Left colon (tissue), 2 donors: ENCODE results near the gene TSC22D4. TPM values are rescaled to one million over a fixed set of nuclear protein-coding genes. Genes with fewer than 3 reads are reported as not detected.

Experiments used
- ATAC-seq: fragments of 200-7000 bp; cut with Tn5 transposase; one replicate; pipeline ENCODE4 v1.9.1; 2020; ENCODE audit warnings: mild to moderate bottlenecking, moderate library complexity
- DNase-seq, 2 donors: peaks; one replicate each; pipeline ENCODE4 v3.0.0-alpha.2; 2020
- intact Hi-C, 2 donors: fragments of 100-400 bp; cut with DNase I in 1 of 2; cut with micrococcal nuclease in 1 of 2; formaldehyde crosslinking; loops; one replicate each; pipeline versions ENCODE4 v1.11.2 to v1.14.0; 2022; cut with DNase I, micrococcal nuclease
- total RNA-seq, 2 donors: library from RNA; stranded (reverse); fragmentation: NEBNext Ultra II Directional; extraction: Animal tissue kit (Norgen Biotek cat#: 25700); gene quantifications; one replicate each; pipeline ENCODE4 v1.2.1, GENCODE V29; 2021
- donor health status: DM: no; HTN: no; CAD: no.
- donor health status: DM: yes; HTN: yes; CAD: no.

Gene TSC22D4
- total RNA-seq, 2 donors from 2014 or later: 45.9 to 57.2 TPM

- intact Hi-C loops: no loop called here
- ATAC-seq (no peak), DNase-seq (peak in 1 of 2 donors; percentile 11)
Observed at GRCh38 chr7:100433592-100434296, 45.3 kb downstream of the TSC22D4 start.

GRCh38 chr7:100433276-100433591 lies 45.8 kb downstream of the TSC22D4 start:
- ATAC-seq: no peak
- DNase-seq: no peak
- intact Hi-C loops: no loop called here

- intact Hi-C loops: no loop called here
Observed at GRCh38 chr7:100432621-100433275, 46.3 kb downstream of the TSC22D4 start.

GRCh38 chr7:100432053-100432452 lies 47.0 kb downstream of the TSC22D4 start:
- ATAC-seq (no peak), DNase-seq (no peak)
- intact Hi-C loops: no loop called here

More at GRCh38 chr7:100432621-100433275, 46.3 kb downstream of the TSC22D4 start:
- ATAC-seq (no peak), DNase-seq (no peak)

GRCh38 chr7:100431286-100431735 lies 47.7 kb downstream of the TSC22D4 start:
- ATAC-seq: no peak
- intact Hi-C loops: no loop called here
- DNase-seq: peak in 1 of 2 donors; percentile 32

- no peak for ATAC-seq
- intact Hi-C loops: no loop called here
- peak; percentile 44 to 45 for DNase-seq
Observed at GRCh38 chr7:100430493-100431285, 48.3 kb downstream of the TSC22D4 start.

- ATAC-seq: peak; percentile 51
- intact Hi-C loops: no loop called here
- DNase-seq: peak; percentile 97
Observed at GRCh38 chr7:100429637-100430492, 49.1 kb downstream of the TSC22D4 start, which contains the start of gene MEPCE. MEPCE (plus strand) TSS chr7:100429831; CDS start chr7:100430019, 188 bp downstream.

GRCh38 chr7:100428967-100429636 lies 49.9 kb downstream of the TSC22D4 start:
- intact Hi-C loops: no loop called here
- DNase-seq (peak; percentile 100), ATAC-seq (peak; percentile 75)

- peak; percentile 96 for DNase-seq
- ATAC-seq: peak; percentile 68
- intact Hi-C loops: no loop called here
Observed at GRCh38 chr7:100428199-100428966, 50.6 kb downstream of the TSC22D4 start, which contains the start of gene ZCWPW1. ZCWPW1 (minus strand) TSS chr7:100428703; CDS start chr7:100420649, 8,054 bp downstream.

- no peak for ATAC-seq
- no peak for DNase-seq
- intact Hi-C loops: no loop called here
Observed at GRCh38 chr7:100427762-100428198, 51.2 kb downstream of the TSC22D4 start.

GRCh38 chr7:100426516-100426915 lies 52.5 kb downstream of the TSC22D4 start:
- intact Hi-C loops: no loop called here
- no peak for ATAC-seq

GRCh38 chr7:100425347-100425746 lies 53.7 kb downstream of the TSC22D4 start:
- DNase-seq (no peak), ATAC-seq (no peak)
- intact Hi-C loops: no loop called here

More at GRCh38 chr7:100426516-100426915, 52.5 kb downstream of the TSC22D4 start:
- DNase-seq: no peak

- no peak for DNase-seq
- no peak for ATAC-seq
- intact Hi-C loops: no loop called here
Observed at GRCh38 chr7:100423315-100423714, 55.7 kb downstream of the TSC22D4 start.

- ATAC-seq (no peak), DNase-seq (no peak)
- intact Hi-C loops: no loop called here
Observed at GRCh38 chr7:100419660-100420226, 59.3 kb downstream of the TSC22D4 start.

GRCh38 chr7:100418930-100419659 lies 59.9 kb downstream of the TSC22D4 start:
- DNase-seq (no peak), ATAC-seq (no peak)
- intact Hi-C loops: no loop called here
